Left lung (tissue), 10 donors: Measurements from ENCODE around the gene TGIF2. TPM values are rescaled to one million over a fixed set of nuclear protein-coding genes. Genes with fewer than 3 reads are reported as not detected.

Experiments
- ATAC-seq: fragments of 200-7000 bp; cut with Tn5 transposase; one replicate; pipeline ENCODE4 v1.9.1; 2020; ENCODE audit warnings: moderate library complexity
- DNase-seq, 4 donors: peaks; one replicate each; pipeline ENCODE4 v3.0.0-alpha.2; 2013 to 2020
- H3K27ac ChIP-seq, 2 donors: fragments of 200-600 bp; sonication (generic) in 1 of 2; one replicate each; pipeline versions ENCODE4 v1.5.0 to v1.8.0; 2020 to 2021
- H3K27me3 ChIP-seq, 2 donors: fragments of 200-600 bp; sonication (generic) in 1 of 2; one replicate each; pipeline versions ENCODE4 v1.5.0 to v1.8.0; 2020 to 2021
- H3K36me3 ChIP-seq, 2 donors: fragments of 200-600 bp; sonication (generic) in 1 of 2; one replicate each; pipeline versions ENCODE4 v1.5.0 to v1.8.0; 2020 to 2021
- H3K4me1 ChIP-seq, 2 donors: fragments of 200-600 bp; one replicate each; pipeline ENCODE4 v1.8.0; 2021
- H3K4me3 ChIP-seq, 2 donors: fragments of 200-600 bp; sonication (generic) in 1 of 2; one replicate each; pipeline versions ENCODE4 v1.5.0 to v1.8.0; 2020 to 2021; ENCODE audit warnings: mild to moderate bottlenecking in 1 of 2
- H3K9me3 ChIP-seq, 2 donors: fragments of 200-600 bp; sonication (generic) in 1 of 2; one replicate each; pipeline versions ENCODE4 v1.5.0 to v1.8.0; 2020 to 2021
- intact Hi-C, 2 donors: fragments of 100-400 bp; cut with DNase I; formaldehyde crosslinking; loops; one replicate each; pipeline versions ENCODE4 v1.11.2 to v1.14.2; 2022
- polyA plus RNA-seq, 6 donors: library from polyadenylated mRNA; unstranded; fragments of 120-200 nt; gene quantifications; one replicate each; pipeline ENCODE4 v1.2.1, GENCODE V29; 2013; ENCODE audit not compliant: insufficient read length in 6 of 6
- total RNA-seq, 2 donors: library from RNA; stranded (reverse); fragmentation: NEBNext Ultra II Directional; extraction: Animal tissue kit (Norgen Biotek cat#: 25700); gene quantifications; one replicate each; pipeline ENCODE4 v1.2.1, GENCODE V29; 2021
- TF ChIP-seq, protein P1 (sequence below), 2 donors: fragments of 200-600 bp; sonication (generic) in 1 of 2; IDR thresholded peaks; one replicate each; pipeline versions ENCODE4 v1.5.0 to v1.8.0; 2021; ENCODE audit warnings: antibody characterized with exemption in 2 of 2
- donor health status: DM: no; HTN: yes; CAD: no.
- donor health status: DM: no; HTN: no; CAD: no.

The TGIF2 gene
- total and polyA plus RNA-seq, 8 donors = 11.2 to 52.1 (median 43.0) TPM

DNA sequence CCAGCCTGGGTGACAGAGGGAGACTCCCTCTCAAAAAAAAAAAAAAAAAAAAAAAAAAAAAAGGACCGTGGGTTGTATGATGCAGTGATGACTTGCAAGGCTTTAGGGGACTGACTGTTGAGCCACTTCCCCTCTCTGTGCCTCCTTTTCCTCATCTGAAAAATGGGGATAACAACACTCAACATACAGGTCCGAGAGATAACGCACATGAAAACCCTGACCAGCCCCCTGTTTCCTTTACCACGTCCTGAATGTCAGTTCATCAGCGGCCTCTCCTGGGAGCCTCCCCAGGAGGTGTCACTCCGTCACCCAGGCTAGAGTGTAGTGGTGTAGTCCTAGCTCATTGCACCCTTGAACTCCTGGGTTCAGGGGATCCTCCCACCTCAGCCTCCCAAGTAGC, 68.7 kb downstream of the TGIF2 start:
- ATAC-seq (no peak), DNase-seq (no peak)
- TF ChIP-seq, protein P1, sequence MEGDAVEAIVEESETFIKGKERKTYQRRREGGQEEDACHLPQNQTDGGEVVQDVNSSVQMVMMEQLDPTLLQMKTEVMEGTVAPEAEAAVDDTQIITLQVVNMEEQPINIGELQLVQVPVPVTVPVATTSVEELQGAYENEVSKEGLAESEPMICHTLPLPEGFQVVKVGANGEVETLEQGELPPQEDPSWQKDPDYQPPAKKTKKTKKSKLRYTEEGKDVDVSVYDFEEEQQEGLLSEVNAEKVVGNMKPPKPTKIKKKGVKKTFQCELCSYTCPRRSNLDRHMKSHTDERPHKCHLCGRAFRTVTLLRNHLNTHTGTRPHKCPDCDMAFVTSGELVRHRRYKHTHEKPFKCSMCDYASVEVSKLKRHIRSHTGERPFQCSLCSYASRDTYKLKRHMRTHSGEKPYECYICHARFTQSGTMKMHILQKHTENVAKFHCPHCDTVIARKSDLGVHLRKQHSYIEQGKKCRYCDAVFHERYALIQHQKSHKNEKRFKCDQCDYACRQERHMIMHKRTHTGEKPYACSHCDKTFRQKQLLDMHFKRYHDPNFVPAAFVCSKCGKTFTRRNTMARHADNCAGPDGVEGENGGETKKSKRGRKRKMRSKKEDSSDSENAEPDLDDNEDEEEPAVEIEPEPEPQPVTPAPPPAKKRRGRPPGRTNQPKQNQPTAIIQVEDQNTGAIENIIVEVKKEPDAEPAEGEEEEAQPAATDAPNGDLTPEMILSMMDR (IDR thresholded peaks at IDR 0.05) = no peak
- H3K4me1 ChIP-seq = peaks cover 0 to 6% of the 10 kb centered on the region in 2 donors
- no peak overlapping the region for H3K4me3 ChIP-seq
- H3K27ac ChIP-seq = no peak overlapping the region
- H3K36me3 ChIP-seq = no peaks in the 10 kb centered on the region
- H3K9me3 ChIP-seq = no peaks in the 10 kb centered on the region
- intact Hi-C loops = no loop called here
- no peaks in the 10 kb centered on the region for H3K27me3 ChIP-seq

Other genes with a start within 250 kb of the TGIF2 start
- gene MYL9, start 32.1 kb upstream of the TGIF2 start, total RNA-seq = 100 to 1,000 TPM; 319 to 344 TPM
- gene MYL9, start 32.1 kb upstream of the TGIF2 start, polyA plus RNA-seq = 100 to 1,000 TPM; 198 to 348 (median 234) TPM
- 100 to 1,000 TPM in 1 of 2 donors, 10 to 100 TPM in 1; 99.0 to 167 TPM for gene RAB5IF, start 32.2 kb downstream of the TGIF2 start, total RNA-seq
- 10 to 100 TPM; 42.2 to 51.4 (median 47.6) TPM for gene RAB5IF, start 32.2 kb downstream of the TGIF2 start, polyA plus RNA-seq
- 1 to 10 TPM in 1 of 2 donors, under 1 TPM in 1; 0.87 to 1.8 TPM for gene SLA2, start 72.6 kb downstream of the TGIF2 start, total RNA-seq
- gene SLA2, start 72.6 kb downstream of the TGIF2 start, polyA plus RNA-seq = 1 to 10 TPM in 4 of 6 donors, under 1 TPM in 2; 0.95 to 1.4 (median 1.1) TPM
- 10 to 100 TPM; 28.6 to 37.9 TPM for gene NDRG3, start 172.5 kb downstream of the TGIF2 start, total RNA-seq
- 10 to 100 TPM; 30.9 to 41.2 (median 33.9) TPM for gene NDRG3, start 172.5 kb downstream of the TGIF2 start, polyA plus RNA-seq
- gene DSN1, start 200.2 kb downstream of the TGIF2 start, total RNA-seq = 10 to 100 TPM; 14.5 to 16.6 TPM
- gene DSN1, start 200.2 kb downstream of the TGIF2 start, polyA plus RNA-seq = 10 to 100 TPM; 15.4 to 24.7 (median 20.9) TPM